LoVo (cell line): ENCODE data around the gene SLC19A1.
"Not testable (repeated sequence)": the region's sequence is repeated elsewhere in the genome, so short reads cannot be mapped to it uniquely, and the experiment has no call there.

Experiments used
- DNase-seq: peaks from one replicate; pipeline ENCODE4 v3.0.0-alpha.2; 2016; ENCODE audit warnings: low spot score

Gene SLC19A1

DNA sequence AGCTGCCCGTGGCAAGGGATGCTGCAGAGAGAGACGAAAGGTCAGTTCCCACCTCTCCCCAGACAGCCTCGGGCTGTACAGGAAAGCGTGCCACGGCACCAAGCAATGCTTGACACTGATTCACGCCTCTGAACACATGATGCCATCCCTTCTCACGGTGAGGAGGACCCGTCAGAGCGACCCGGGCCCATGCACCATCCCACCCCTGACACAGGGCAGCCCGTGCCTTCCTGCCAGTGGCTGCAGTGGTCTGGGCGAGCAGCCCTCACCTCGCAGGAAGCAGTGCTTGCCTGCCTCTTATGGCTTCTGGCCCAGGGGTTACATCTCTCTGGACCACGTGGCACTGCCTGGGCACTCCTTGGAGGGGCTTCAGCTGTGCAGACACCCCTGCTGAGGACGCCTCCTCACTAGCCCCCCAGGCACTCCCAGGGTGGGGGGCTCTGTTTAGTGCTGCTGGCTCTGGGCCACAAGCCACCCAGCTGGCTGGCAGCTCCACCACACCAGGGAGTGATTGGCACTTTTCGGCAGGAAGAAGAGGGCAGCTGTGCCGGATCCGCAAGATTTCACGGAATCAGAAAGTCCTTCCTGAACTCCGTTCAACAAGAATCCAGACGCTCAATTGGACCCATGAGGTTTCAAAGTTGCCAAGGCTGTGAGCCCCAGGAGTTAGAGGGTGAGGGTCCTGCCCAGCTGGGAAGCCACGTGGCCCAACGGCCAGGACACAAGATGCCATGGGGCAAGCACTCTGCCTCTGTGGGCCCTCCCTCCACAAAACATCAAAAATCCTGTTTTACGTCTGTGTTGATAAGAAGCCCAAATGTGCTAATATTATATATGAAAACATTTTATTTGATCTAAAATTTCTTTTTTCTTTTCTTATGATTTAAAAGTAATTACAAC, 34.8 kb upstream of the SLC19A1 start:
- DNase-seq = no peak

DNA sequence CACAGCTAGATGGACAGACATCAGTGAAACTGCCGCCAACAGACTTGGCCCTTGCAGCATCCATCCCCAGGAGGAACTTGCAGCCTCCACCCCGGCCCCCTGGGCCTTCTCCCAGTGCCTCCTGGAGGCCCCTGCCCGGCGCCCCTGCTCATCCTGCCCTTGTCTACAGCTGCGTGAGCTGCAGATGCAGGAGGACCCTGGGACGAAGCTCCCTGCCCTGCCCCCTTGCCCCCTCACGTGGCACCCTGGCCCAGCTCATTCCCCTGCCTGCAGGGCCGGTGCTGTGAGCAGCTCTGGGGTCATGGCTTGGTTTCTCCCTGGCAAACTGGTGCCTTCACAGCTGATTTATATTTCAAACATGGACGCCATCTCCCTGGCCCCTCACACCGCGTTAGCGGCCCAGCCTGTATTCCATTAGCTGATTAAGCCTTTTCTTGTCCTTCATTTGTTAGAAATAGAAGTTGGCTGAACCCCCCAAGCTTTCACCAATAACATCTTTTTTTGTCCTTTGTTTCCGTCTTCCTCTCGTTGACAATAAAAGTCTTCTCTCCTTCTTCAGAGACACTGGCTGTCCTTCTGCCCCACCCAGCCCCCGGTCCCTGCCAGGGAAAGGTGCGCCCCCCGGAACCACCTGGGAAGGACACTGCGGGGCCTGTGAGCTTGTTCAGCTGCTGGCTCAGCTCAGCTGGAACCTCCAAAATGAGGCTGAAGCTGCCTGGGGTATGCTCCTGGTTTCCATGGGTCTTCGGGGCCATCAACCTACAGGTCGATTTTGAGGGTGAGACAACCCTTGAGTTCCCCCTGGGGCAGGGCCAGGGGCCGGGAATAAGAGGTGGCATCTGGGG, 34.0 kb upstream of the SLC19A1 start:
- DNase-seq = no peak

DNA sequence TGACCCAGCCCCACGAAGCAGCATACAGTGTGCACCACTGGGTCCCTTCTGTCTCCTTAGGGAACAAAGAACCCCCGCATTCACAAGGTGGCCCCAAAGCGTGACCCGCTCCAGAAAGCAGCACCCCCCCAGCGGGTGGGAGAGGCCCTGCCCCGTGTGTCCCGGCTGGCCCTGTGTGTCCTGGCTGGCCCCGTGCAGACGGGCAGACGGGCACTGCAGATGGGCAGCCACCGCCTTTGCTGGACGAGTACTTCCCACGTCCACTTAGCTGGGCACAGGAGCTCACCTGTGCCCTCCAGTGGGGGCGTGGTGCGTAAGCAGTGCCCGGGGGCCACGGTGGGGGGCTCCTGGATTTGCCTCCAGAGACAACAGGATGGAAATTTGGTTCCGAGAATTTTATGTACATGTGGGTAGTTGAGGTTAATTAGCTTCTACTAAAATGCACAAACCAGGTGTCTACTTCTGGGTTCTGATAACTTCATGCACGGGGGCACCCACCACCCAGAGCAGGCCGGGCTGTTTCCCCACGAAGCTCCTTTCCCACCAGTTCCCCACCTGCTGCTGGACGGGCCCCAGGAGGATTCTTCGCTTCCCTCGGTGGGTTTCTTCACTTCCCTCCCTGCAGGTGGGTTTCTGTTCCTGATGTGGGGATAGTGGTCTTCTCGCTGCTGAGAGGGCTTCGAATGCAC, 33.2 kb upstream of the SLC19A1 start:
- no peak for DNase-seq

DNA sequence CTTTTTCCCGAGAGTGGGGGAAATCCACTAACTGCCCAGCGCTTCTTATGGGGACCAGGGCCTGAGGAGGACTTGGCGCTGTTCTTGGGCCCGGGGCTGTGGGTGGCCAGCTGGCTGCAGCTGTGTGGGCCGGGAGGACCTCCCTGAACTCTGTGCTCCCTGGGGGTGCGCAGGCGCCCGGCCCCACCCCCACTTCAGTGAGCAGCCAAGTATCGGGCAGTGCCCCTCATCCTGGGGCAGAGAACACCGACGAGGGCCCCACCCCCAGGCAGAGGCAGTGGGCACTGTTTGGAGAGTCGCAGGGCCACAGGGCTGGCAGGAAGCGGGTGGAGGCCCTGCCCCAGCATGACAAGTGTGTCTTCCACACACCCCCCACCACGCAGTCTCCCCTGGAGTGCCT, 32.5 kb upstream of the SLC19A1 start:
- DNase-seq = no peak

DNA sequence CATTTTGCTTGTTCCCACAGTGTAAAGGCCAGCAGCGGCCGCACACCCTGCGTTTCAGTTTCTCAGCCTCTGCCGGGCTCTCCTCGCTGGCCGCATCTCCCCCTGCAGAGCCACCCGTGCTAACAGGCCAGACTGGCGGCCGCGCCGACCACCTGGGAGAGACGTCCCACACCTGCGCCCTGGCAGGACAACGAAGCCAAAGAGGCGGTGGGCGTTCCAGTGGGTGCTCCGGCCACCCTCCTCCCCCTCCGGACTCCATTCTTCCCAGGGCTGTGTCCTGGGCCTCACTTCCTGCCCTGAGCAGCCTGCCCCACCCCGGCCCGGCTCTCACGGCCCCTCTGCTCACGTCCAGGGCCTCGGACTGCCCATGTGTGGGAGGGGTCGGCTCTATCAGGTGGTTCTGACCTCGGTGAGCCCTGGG, 31.9 kb upstream of the SLC19A1 start:
- no peak for DNase-seq

DNA sequence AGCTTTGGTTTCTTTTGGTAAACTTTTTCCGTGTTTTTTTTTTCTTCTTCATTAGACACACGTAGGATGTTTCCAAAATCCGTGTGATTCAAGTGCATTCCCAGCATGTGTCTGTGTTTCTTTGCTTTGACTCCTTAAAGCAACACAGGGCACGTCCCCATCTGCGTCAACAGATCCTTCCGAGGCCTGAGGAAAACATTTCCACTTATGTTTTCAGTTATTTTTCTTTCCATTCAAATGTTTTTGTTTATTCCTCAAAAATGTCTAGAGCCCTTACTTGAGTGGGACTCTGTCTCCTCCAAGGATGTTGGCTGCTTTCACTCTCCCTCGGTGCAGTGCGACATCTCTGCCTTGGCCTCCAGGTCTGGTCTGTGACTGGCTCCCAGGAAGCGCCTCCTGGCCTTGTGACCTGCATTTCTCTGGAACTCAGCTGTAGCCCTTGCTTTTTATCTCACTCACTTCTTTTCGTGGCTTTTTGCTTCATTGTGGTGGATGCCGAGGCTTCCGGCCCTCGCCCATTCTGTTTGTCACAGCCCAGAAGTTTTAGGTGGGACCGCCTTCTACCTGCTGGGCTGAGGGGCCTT, 31.3 kb upstream of the SLC19A1 start:
- no peak for DNase-seq

DNA sequence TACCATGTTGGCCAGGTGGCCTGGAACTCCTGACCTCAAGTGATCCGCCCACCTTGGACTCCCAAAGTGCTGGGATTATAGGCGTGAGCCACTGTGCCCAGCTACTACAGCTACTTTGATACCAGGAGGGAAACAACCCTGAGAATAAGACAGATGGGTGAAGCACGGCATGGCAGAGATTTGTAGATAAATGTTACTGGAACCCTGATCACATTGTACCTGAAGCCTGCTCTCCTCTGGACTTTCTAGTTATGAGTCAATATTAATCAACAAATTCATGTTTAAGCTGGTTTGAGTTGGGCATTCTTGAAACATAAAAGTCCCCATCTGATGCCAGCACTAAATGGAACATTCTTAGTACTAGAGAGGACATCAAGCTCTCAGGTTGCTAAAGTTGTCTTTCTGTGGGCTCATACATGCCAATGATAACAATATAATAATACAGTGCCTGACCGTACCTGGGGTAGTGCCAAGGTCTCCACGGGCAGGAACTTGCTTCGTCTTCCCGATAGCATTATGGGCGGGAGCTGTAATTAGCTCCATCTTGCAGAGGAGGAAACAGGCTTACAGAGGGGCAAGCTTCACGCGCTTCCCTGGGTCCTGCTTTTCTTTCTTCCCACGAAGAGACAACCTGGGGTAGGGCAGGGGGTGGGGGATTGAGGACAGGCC, 30.7 kb upstream of the SLC19A1 start:
- DNase-seq = no peak

DNA sequence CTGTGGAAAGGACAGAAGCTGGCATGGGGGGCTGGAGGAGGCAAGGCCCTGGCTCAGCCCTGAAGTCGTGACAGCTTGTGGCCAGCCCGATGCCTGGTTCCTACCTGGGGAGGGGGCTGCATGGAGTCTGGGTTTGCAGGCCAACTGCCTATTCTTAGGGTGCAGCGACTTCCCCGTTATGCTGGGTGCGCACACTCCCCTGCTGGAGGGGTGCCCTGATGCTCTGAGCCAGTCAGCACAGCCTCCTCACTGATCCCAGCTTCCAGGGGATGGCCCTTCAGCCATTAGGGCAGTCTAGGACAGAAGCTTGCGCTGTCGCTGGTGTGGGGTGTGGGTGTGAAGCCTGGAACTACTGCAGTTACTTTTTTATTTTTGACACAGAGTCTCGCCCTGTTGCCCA, 30.0 kb upstream of the SLC19A1 start:
- no peak for DNase-seq

DNA sequence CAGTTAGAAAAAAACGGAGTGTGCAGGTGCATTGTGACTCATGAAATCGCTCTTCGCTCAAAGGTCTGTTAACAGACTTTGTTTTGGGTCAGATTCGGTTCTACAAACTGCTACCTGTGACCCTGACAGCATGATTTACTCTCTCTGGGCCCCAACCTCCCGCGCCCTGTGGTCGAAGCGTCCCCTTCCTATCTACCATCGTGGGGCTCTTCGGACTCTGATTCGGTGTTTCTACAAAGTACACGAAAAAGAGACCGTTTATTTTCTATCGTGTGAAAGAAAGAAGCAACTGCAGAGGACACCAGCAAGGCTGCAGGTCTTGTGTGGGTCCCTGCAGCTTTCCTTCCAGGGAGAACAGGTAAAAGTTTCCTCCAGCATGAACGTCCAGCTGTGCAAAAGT, 29.4 kb upstream of the SLC19A1 start:
- no peak for DNase-seq

DNA sequence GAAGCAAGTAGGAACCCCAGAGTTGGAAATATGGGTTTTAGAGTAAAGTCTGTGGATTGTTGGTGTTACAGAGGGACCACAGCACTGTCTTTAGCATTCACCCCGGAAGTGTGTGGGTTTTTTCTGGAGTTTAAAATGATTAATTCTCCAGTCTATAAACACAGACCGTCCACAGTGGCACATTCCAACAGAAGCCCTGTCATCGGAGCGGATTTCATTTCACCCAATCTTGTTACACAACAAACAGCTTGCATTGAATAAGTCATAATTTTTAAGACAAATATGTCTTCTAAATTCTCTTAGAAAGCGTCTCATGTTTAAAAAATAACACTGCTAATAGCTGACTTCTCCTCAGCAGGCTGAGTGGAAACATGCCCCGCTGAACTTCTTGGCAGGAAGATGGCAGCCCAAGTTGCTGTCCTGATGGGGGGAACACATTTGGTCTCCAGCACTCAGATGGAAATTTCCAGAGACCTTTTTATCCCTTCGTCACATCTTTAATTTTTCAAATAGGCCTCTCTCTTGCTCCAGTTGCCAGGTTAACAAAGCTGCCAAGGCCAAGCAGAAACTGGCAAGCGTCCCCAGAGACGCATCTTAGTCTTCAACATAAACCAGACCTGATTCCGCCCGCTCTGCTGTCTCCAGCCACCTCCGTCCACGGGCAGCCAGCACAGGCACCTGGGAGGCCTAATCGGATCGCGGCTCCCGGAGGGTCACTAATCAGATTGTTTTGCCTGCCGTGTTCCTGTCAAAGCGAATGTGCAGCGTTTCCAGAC, 28.8 kb upstream of the SLC19A1 start:
- DNase-seq = no peak

DNA sequence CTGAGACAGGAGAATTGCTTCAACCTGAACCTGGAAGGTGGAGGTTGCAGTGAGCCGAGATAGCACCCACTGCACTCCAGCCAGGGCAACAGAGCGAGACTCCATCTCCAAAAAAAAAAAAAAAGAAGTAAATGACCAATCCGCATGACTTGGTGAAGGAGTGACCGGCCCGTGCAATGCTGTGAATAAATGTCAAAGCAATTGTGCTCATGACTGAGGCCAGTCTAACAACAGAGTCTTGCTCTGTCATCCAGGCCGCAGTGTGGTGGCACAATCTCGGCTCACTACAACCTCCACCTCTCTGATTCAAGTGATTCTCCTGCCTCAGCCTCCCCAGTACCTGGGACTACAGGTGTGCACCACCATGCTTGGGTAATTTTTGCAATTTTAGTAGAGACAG, 27.8 kb upstream of the SLC19A1 start:
- no peak for DNase-seq

DNA sequence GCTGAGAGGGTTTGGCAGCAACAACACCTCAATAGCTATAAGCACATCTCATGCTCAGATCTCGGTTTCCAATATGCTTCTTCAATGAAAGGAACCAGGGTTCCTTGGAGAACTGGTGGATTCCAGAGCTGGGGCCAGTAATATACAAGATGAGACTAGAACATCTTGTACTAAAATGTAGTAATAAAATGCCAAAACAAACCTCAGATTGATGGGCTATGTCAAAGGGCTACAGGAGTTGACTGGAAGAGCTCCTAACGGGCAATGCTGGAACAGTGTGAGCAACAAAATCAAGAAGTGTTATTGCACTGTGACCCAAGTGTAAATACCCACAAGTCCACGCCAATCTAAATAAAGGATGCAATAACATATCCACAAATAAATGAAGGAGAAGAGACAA, 26.1 kb upstream of the SLC19A1 start:
- no peak for DNase-seq

DNA sequence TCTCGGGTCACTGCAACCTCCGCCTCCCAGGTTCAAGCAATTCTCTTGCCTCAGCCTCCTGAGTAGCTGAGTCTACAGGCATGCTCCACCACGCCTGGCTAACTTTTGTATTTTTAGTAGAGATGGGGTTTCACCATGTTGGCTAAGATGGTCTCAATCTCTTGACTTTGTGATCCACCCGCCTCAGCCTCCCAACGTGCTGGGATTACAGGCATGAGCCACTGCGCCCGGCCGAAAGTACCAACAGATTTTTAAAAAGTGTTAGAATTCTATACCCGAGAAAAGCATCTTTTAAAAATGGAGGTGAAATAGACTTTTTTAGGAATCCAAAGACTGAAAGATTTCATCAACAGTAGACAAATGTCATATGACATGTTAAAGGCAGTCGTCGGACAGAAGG, 21.9 kb upstream of the SLC19A1 start:
- not testable (repeated sequence) for DNase-seq

DNA sequence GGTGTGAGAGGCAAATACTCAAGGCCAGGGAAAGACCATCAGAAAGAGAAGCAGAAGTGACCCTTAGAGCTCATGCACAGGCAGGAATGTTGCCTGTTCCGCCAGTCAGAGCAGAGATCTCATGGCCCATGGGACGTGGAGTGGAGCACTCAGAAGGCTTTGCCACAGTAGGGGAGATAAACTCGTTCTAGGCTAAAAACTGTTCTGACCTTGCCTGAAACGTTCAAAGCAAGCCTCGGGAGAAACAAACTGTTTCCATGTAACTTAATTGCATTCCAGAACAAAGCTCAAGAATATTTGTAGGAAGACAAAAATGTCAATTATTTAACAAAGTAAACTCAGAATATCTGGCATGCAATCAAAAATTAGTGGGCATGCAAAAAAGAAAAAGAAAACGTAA, 20.7 kb upstream of the SLC19A1 start:
- DNase-seq = no peak

DNA sequence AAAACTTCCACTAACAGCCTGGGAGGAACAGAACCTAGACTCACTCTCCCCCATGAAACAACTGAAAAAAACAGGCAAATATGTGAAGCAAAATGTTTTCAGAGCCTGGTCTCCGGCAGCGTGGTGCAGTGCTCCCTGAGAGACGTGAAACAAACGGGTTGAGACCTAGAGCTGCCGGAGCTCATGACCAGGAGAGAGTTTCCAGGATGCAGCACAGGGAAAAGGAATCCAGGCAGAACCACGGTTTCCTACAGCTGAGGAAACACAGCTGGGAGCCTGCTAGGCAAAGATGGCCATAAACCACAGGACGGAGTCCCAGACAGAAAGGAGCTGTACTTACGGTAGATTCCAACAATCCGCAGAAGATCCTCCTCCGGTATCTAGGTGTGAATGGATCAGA, 20.2 kb upstream of the SLC19A1 start:
- DNase-seq = no peak

DNA sequence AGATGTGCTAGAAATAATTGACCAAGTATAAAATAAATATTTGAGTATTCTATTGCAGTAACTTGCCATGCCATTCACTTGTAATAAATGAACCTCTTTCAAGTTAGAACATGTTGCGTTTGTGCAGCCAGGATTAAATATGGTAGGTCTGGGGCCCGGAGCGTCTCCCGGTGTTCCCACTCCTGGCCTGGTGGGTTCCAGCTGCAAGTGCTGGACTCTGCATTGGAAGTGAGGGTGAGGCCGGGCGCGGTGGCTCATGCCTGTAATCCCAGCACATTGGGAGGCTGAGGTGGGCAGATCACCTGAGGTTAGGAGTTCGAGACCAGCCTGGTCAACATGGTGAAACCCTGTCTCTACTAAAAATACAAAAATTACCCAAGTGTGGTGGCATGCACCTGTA, 19.0 kb upstream of the SLC19A1 start:
- not testable (repeated sequence) for DNase-seq

DNA sequence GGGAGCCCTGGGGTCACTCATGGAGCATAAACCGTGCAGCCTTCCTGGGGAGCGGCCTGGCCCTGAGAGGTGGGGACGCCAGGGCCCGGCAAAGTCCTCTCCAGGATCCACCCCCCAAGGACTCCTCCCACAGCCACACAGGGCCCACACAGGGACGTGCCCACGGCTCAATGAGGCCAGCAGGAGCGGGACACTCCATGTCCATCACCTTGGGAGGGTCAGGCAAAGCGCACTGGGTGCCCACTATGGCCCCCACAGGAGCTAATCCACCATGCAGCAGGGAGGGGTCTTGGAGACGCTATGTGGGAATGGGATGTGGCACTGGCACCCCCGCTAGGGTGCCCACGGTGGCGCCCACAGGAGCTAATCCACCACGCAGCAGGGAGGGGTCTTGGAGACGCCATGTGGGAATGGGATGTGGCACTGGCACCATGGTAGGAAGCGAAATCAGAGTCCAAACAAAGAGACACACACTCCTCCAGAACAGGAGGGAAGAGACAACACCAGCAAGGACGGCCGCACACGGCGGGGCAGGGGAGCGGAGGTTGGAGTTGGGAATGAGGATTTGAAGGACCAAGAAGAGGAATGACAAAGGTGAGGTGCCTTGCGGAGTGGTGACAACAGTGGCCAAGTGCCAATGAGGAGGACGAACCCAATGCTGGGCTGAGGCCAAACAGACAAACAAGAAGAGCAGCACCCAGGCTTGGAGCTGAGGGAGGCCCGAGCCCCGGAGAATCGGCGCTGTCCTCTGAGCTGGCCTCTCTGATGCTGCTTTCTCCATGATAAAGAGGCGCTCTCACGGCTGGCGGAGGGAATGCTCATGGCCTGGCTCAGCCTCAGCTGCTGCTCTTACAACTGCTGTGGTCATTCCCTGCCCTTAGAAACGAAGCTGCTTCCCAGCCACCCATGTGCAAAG, 18.1 kb upstream of the SLC19A1 start:
- no peak for DNase-seq

DNA sequence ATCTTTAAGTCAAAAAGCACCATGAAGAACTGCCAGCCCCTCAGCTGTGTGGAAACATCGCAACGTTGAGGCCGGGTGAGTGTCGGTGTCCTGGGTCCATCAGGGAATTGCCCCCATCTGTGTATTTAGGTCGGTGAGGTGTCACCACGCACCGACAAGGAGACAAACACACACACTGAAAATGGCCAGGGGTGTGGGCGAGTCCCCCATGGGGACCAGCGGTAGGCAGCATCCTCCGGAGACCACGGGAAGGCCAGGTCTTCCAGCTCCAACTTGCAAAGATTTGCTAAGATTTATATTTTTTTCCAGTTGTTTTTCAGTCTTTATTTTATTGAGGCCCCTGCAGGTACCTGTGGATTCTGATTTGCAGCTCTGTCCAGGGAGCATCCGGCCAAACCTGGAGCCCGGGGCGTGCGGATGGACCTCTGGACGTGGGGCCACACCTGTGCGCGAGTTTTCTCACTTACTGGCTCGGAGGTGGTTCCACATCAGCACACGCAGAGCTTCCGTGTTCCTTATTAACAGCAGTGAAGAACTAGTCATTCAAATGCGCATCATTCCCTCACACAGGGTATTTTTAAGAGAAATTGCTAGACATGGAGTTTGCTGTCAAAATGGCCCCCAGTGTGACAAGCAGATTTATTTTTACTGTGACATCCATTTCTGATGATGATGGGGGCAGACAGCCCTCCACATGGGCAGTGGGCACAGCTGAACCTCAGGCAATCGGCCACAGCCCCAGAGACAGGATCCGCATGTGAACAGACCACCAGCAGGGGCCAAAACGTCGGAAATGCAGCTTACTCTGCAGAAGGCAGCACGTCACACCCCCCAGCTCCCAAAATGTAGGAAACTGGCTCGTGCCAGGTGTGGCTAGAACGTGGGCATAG, 17.2 kb upstream of the SLC19A1 start:
- no peak for DNase-seq
